KMS-11 (cell line): Measurements from ENCODE around the gene SLC22A4.
A peak's percentile ranks its signal among the peaks of the same experiment; 100 is the strongest.

Experiments
- H2AFZ ChIP-seq: fragments of 200-600 bp; sonication (generic); 2 replicates; pipeline ENCODE4 v1.6.1; 2016; ENCODE audit warnings: antibody characterized with exemption, mixed run types, low read depth
- H3K27ac ChIP-seq: fragments of 200-600 bp; sonication (generic); 2 replicates; pipeline ENCODE4 v1.6.1; 2016; ENCODE audit warnings: mild to moderate bottlenecking, mixed run types
- H3K27me3 ChIP-seq: fragments of 200-600 bp; sonication (generic); 2 replicates; pipeline ENCODE4 v1.6.1; 2017; ENCODE audit warnings: mild to moderate bottlenecking, low read depth, mixed run types, moderate library complexity; ENCODE audit not compliant: insufficient read depth
- H3K36me3 ChIP-seq: fragments of 200-600 bp; sonication (generic); 2 replicates; pipeline ENCODE4 v1.6.1; 2017; ENCODE audit warnings: mild to moderate bottlenecking, mixed run types; ENCODE audit not compliant: insufficient read depth
- H3K4me1 ChIP-seq: fragments of 200-600 bp; sonication (generic); 2 replicates; pipeline ENCODE4 v1.6.1; 2016; ENCODE audit warnings: mild to moderate bottlenecking, low read depth, mixed run types; ENCODE audit not compliant: poor library complexity, severe bottlenecking
- H3K4me2 ChIP-seq: fragments of 200-600 bp; sonication (generic); 2 replicates; pipeline ENCODE4 v1.7.0; 2016; ENCODE audit warnings: mild to moderate bottlenecking, mixed run types
- H3K4me3 ChIP-seq: fragments of 200-600 bp; sonication (generic); IDR thresholded peaks from 2 replicates; pipeline ENCODE4 v1.6.1; 2017; ENCODE audit warnings: low read depth, low read length, mixed read lengths; ENCODE audit not compliant: insufficient read depth
- H3K79me2 ChIP-seq: fragments of 200-600 bp; sonication (generic); 2 replicates; pipeline ENCODE4 v1.6.1; 2016; ENCODE audit warnings: low read depth, mixed run types; ENCODE audit not compliant: insufficient read depth
- H3K9ac ChIP-seq: fragments of 200-600 bp; sonication (generic); 2 replicates; pipeline ENCODE4 v1.6.1; 2016; ENCODE audit warnings: mild to moderate bottlenecking, mixed run types
- H4K20me1 ChIP-seq: fragments of 200-600 bp; sonication (generic); 2 replicates; pipeline ENCODE4 v1.6.1; 2016; ENCODE audit warnings: mild to moderate bottlenecking, mixed run types; ENCODE audit not compliant: insufficient read depth
- TF ChIP-seq, protein P1 (sequence below): fragments of 200-600 bp; sonication (generic); conservative IDR thresholded peaks from 2 replicates; pipeline ENCODE4 v1.6.1; 2017; ENCODE audit warnings: low read depth, mild to moderate bottlenecking, antibody characterized with exemption, low read length, moderate library complexity, mixed read lengths

SLC22A4 gene

DNA sequence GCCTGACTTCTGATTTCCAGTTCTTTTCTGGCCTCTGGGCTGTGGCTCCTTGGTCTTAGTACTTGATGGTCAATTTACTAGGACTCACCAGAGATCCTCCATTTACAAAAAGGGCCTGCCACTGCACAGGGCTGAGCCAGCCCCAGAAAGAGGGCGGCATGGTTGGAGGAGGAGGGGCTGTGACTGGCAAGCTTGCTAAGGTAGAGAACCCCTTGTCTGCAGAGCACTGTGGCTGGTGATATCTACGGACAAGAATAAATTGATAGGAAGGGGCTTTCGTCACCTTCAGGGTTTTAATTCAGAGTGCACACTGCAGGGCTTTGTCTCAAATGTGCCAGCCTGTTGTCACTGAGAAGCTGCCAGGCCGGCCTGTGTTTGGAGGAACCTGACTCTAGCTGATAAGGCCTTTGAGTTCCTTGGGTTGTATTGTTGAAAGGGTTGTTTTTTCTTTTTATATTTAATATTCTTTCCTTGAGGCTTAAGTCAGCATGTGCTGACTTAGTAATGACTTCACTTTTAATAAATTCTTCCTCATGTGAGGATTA is 90.4 kb downstream of the SLC22A4 start:
- peaks cover 41% of the 10 kb centered on the region for H3K4me1 ChIP-seq
- no peak overlapping the region for H2AFZ ChIP-seq
- no peaks in the 10 kb centered on the region for H4K20me1 ChIP-seq
- H3K4me3 ChIP-seq: no peak overlapping the region
- no peaks in the 10 kb centered on the region for H3K36me3 ChIP-seq
- no peak overlapping the region for H3K27ac ChIP-seq
- H3K9ac ChIP-seq: no peak overlapping the region
- no peak overlapping the region for H3K4me2 ChIP-seq
- H3K79me2 ChIP-seq: no peaks in the 10 kb centered on the region
- no peaks in the 10 kb centered on the region for H3K27me3 ChIP-seq
- TF ChIP-seq, protein P1, sequence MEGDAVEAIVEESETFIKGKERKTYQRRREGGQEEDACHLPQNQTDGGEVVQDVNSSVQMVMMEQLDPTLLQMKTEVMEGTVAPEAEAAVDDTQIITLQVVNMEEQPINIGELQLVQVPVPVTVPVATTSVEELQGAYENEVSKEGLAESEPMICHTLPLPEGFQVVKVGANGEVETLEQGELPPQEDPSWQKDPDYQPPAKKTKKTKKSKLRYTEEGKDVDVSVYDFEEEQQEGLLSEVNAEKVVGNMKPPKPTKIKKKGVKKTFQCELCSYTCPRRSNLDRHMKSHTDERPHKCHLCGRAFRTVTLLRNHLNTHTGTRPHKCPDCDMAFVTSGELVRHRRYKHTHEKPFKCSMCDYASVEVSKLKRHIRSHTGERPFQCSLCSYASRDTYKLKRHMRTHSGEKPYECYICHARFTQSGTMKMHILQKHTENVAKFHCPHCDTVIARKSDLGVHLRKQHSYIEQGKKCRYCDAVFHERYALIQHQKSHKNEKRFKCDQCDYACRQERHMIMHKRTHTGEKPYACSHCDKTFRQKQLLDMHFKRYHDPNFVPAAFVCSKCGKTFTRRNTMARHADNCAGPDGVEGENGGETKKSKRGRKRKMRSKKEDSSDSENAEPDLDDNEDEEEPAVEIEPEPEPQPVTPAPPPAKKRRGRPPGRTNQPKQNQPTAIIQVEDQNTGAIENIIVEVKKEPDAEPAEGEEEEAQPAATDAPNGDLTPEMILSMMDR: no peak

DNA sequence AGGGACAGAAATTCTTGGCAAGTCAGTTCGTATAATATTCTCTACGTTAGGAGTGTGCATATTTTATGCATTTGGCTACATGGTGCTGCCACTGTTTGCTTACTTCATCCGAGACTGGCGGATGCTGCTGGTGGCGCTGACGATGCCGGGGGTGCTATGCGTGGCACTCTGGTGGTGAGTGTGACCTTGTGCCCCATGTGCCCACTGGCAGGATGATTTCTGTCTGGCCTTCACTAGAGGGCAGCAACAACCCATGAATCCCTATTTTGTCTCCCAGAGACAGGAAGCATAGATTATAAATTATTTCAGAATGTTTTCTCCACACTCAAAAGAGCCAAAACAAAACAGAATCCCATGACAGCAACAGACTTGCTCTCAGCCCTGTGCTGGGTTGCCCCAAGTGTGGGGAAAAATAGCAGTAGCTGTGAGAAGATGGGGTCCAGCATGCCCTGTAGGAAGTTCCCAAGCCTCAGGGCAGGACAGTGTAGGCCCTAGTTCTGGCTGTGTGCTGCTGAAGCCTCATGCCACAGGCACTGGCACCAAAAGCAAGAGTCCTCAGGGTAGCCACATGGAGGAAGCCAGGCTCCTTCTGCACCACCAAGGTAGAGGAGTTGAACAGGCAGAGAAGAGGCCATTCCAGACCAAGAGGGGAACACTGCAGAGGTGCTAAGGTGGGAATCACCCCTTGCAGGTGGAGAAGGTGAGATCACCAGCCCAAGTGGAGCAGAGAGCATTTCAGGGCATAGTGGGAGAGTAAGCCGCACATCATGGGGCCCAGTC is 91.3 kb downstream of the SLC22A4 start:
- no peaks in the 10 kb centered on the region for H3K27me3 ChIP-seq
- H3K9ac ChIP-seq: no peak overlapping the region
- no peaks in the 10 kb centered on the region for H4K20me1 ChIP-seq
- H3K27ac ChIP-seq: peak overlapping the region; percentile 29; the same call in 1 of the 2 replicates
- peak overlapping the region; percentile 48 for H2AFZ ChIP-seq
- no peaks in the 10 kb centered on the region for H3K36me3 ChIP-seq
- no peak overlapping the region for H3K4me3 ChIP-seq
- peaks cover 44% of the 10 kb centered on the region for H3K4me1 ChIP-seq
- TF ChIP-seq, protein P1: peak; percentile 95
- H3K79me2 ChIP-seq: no peaks in the 10 kb centered on the region
- H3K4me2 ChIP-seq: peak overlapping the region; percentile 4; the same call in 1 of the 2 replicates

DNA sequence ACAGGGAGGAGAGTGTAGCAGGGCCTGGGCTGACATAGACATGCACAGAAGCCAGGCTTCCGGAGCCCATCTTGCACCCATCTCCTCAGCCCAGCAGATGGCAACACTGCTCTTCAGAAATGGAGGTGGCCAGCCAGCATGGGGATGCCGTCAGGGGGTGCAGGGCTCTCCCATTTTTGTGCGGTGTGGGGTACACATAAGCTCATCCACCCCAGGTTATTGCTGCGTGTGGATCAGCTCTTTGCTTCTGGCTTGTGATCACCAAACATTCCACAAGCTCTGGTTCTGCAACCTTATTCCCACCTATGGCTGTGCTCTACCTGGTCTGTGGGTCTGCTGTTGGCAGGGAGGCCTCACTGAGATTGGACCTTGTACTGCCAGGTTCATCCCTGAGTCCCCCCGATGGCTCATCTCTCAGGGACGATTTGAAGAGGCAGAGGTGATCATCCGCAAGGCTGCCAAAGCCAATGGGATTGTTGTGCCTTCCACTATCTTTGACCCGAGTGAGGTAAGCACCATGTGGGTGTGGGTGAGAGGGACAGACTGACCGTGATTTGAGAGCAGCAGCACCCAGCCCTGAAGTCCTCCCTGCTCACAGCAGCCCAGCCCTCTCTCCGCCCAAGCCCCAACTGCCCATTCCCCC is 92.6 kb downstream of the SLC22A4 start:
- Histone ChIP-seq H4K20me1 (no peaks in the 10 kb centered on the region), H3K4me1 (peaks cover 44% of the 10 kb centered on the region), H3K4me2 (no peak overlapping the region; the same call in 1 of the 2 replicates), H3K27ac (no peak overlapping the region), H2AFZ (peak overlapping the region; percentile 8; the same call in 1 of the 2 replicates), H3K9ac (no peak overlapping the region), H3K27me3 (no peaks in the 10 kb centered on the region), H3K79me2 (no peaks in the 10 kb centered on the region), H3K4me3 (no peak overlapping the region), H3K36me3 (no peaks in the 10 kb centered on the region)
- TF ChIP-seq, protein P1: peak; percentile 89

DNA sequence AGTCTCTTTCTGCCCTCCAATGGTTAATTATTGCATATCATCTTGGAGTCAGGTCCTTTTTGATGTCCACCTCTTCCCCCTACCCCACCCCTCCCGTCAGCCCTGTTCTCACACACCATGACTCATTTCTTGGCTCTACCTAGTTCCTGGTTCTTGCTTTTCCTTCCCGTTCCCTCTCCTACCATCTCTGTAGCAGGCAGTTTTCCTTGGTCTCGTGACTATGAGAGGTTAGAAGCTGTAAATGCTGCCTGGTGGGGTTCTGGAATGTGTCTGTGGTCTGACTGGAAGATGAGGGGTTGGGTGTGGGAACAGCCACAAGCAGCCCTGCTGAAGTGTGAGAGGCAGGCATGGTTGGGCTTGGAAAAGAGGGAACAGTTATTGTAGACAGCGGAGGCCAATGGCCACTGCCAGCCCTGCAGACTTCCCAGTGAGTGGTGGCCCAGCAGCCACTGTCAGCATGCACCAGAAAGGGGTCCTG is 93.5 kb downstream of the SLC22A4 start:
- no peak overlapping the region for H2AFZ ChIP-seq
- peak overlapping the region; percentile 34 for H3K4me2 ChIP-seq
- H3K27ac ChIP-seq: no peak overlapping the region
- TF ChIP-seq, protein P1: no peak
- no peaks in the 10 kb centered on the region for H3K27me3 ChIP-seq
- no peaks in the 10 kb centered on the region for H4K20me1 ChIP-seq
- H3K36me3 ChIP-seq: no peaks in the 10 kb centered on the region
- H3K79me2 ChIP-seq: no peaks in the 10 kb centered on the region
- H3K4me3 ChIP-seq: no peak overlapping the region
- peaks cover 44% of the 10 kb centered on the region for H3K4me1 ChIP-seq
- H3K9ac ChIP-seq: no peak overlapping the region
